ENCODE data around the gene MGAT4B.

- TF ChIP-seq PPARA (CRISPR knock-in tag; IDR thresholded peaks at IDR 0.05; ENCODE audit: borderline replicate concordance) (no peak), GLIS3 (CRISPR knock-in tag; IDR thresholded peaks at IDR 0.05) (no peak), TOX (CRISPR knock-in tag; IDR thresholded peaks at IDR 0.05; ENCODE audit: borderline replicate concordance) (no peak), ZNF8 (CRISPR knock-in tag; IDR thresholded peaks at IDR 0.05) (no peak), PATZ1 (CRISPR knock-in tag; IDR thresholded peaks at IDR 0.05; ENCODE audit: borderline replicate concordance) (no peak)
These were observed 4.3 kb downstream of the MGAT4B start for GRCh38 chr5:179802207-179802883.

Data from SK-N-SH treated with all-trans-retinoic acid at 6 μM for 48 hours (cell line).